HG02610 (cell line): ENCODE data around the gene HLA-E.
"Not testable (repeated sequence)": the region's sequence is repeated elsewhere in the genome, so short reads cannot be mapped to it uniquely, and the experiment has no call there.

Experiments
- ATAC-seq: cut with Tn5 transposase; IDR thresholded peaks from one replicate; pipeline ENCODE4 v1.9.1; 2021; ENCODE audit warnings: mild to moderate bottlenecking, moderate library complexity; ENCODE audit not compliant: unreplicated experiment

Gene HLA-E

GRCh38 chr6:30489081-30490025 is at the start of gene HLA-E:
Gene HLA-E, plus strand, starts transcription at chr6:30489509. Its CDS starts 23 bp downstream, at chr6:30489532.
- peak; percentile 83 for ATAC-seq

DNA sequence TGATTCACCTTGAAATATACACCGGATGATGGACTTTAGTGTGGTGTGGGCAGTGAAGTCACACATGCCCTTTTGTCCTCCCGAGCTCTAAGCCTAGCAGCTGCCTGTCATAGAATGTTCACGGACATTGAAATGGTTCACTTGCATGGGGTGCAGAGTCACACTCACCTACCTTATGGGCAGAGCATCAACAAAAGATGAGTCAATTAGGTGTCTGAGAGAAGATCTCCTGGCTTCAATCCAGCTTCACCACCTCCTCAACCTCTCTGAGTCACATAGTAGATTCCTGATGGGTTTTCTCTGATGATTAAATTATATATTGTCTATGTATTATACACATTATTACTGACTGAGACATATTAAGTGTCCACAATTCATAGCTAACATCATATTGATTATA is 48.1 kb upstream of the HLA-E start:
- ATAC-seq: no peak

- ATAC-seq: no peak
Measured at GRCh38 chr6:30443657-30444450, 45.5 kb upstream of the HLA-E start.

- ATAC-seq: no peak
Measured at GRCh38 chr6:30444451-30444742, 44.9 kb upstream of the HLA-E start.

GRCh38 chr6:30446259-30446658 is 43.0 kb upstream of the HLA-E start:
- no peak for ATAC-seq

DNA sequence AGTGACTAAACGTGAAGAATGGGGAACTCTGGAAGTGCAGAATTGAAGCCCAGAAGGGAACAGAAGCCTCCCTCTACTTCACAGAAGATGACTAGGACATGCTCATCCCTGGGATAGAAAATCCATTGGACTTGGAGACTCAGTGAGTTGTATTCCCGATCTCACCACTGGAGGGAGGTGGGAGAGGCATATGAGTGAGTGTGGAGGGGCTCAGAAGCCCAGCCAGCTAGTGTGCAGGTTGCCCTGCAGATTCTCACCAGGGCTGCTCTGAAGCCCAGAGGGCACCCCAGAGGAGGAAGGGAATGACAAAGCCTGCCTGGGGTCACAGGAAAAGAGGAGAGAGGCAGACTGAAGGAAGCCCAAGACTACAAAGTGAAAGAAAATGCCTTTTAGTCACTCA is 42.1 kb upstream of the HLA-E start:
- no peak for ATAC-seq

DNA sequence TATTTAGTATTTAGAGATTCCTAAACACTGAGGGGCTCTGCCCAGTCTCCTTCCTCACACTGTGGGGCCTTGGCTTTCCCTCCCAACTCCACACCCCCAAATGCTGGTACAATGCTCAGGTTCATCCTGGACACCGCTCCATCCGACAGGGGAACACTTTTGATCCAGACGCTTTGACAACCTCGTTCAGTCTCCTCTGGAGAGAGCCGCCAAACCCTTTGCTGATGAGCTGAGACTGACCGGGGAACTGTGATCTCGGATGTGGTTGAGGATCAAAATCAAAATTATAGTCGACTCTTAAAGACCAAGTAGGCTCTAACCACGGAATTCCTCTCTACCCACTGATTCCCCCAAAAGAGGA is 38.8 kb upstream of the HLA-E start:
- ATAC-seq: no peak

- no peak for ATAC-seq
Measured at GRCh38 chr6:30450909-30451841, 38.1 kb upstream of the HLA-E start.

DNA sequence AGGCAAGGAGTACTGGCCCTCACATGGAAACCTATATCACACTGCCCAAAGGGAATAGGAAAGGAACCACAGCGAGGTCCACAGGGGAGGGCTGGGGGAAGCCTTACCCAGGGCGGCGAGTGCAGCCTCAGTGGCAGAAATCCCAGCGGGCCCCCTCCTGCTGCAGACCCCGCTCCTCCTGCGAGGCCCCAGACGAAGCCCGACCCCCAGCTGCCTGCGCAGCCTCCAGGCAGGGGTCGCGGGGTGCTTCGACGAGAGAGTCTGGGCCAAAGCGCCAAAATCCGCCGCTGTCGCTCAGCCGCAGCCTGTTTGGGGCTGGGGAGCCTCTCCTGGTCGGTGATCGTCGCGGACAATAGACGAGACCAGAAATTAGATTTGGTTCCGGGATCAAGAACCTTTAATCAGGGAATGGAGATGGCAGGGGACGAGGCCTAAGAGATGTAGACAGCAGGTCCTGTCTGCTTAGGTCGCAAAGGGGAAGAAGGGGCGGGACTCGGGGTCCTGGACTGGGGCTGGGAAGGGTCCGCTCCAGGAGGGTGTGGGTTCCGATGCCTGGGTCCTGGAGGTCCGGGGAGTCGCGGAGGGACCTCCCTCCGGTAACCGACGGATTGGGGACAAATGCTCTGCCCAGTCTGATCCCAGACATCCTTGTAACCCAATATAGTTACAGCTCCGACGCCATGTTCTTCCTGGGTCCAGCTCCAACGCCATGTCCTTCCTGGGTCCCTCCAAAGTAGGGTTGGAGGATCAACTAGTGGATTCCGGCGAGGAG is 36.4 kb upstream of the HLA-E start:
- no peak for ATAC-seq

DNA sequence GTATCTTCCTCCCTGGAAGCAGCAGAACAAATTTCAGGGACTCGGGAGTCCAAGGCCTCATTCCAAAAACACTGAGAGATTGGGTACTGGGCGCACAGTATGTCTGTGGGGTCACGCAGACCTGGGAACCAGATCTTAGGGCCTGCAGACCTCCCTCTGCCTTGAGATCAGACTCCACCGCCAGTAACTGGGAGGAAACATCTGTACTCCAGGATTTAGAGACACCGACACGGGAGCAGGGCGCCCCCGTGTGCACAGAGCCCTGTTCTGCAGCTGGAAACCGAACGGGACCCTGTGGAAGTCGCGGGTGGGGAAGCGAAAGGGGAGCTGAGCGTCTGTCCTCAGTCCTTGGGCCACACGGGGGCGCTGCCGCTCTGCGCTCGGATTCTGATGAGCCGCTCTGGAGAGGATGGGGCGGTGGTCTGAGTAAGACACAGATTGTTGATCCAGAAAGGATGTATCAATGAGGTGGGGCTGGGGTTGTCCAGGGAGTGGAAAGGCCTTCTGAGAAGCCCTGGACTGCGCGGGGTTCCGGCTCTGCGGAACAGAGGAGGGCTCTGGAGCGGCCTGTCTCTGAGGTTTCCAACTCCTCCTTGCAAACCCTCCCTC is 35.7 kb upstream of the HLA-E start:
- peak; percentile 43 for ATAC-seq

- ATAC-seq: no peak
Measured at GRCh38 chr6:30459145-30459544, 30.2 kb upstream of the HLA-E start.

- ATAC-seq: no peak
Measured at GRCh38 chr6:30461055-30461454, 28.3 kb upstream of the HLA-E start.

GRCh38 chr6:30462482-30462881 is 26.8 kb upstream of the HLA-E start:
- ATAC-seq: no peak

- no peak for ATAC-seq
Measured at GRCh38 chr6:30463242-30463641, 26.1 kb upstream of the HLA-E start.

- ATAC-seq: no peak
Measured at GRCh38 chr6:30463651-30464618, 25.4 kb upstream of the HLA-E start.

GRCh38 chr6:30465595-30466306 is 23.6 kb upstream of the HLA-E start:
- no peak for ATAC-seq

GRCh38 chr6:30470968-30471367 is 18.3 kb upstream of the HLA-E start:
- no peak for ATAC-seq

- ATAC-seq: not testable (repeated sequence)
Measured at GRCh38 chr6:30475116-30475515, 14.2 kb upstream of the HLA-E start.
